Osteoblast (primary cell): ENCODE measurements around the gene HIRA. TPM values are rescaled to one million over a fixed set of nuclear protein-coding genes. Genes with fewer than 3 reads are reported as not detected.

ENCODE experiments used
- DNase-seq: peaks from one replicate; pipeline ENCODE4 v3.0.0; 2011; ENCODE audit warnings: low spot score, mixed read lengths; ENCODE audit not compliant: insufficient read length; ENCODE audit errors: missing footprints
- H2AFZ ChIP-seq: 2 replicates; pipeline ENCODE4 v1.6.0; 2011; ENCODE audit warnings: mild to moderate bottlenecking, low read length
- H3K27ac ChIP-seq: 2 replicates; pipeline ENCODE4 v1.5.1; 2011; ENCODE audit warnings: mild to moderate bottlenecking, low read depth, low read length, moderate library complexity
- H3K27me3 ChIP-seq: 2 replicates; pipeline ENCODE4 v1.6.0; 2012; ENCODE audit warnings: mild to moderate bottlenecking, control low read depth, inconsistent platforms, low read length, moderate library complexity; ENCODE audit not compliant: insufficient read depth
- H3K36me3 ChIP-seq: 2 replicates; pipeline ENCODE4 v1.5.1; 2011; ENCODE audit warnings: mild to moderate bottlenecking, low read length, control low read depth, moderate library complexity; ENCODE audit not compliant: insufficient read depth
- H3K4me1 ChIP-seq: 2 replicates; pipeline ENCODE4 v1.5.1; 2011; ENCODE audit warnings: mild to moderate bottlenecking, low read length, control low read depth, moderate library complexity; ENCODE audit not compliant: insufficient read depth
- H3K4me2 ChIP-seq: 2 replicates; pipeline ENCODE4 v1.6.0; 2011; ENCODE audit warnings: mild to moderate bottlenecking, low read length; ENCODE audit not compliant: insufficient read depth
- H3K4me3 ChIP-seq: fragments of 200-600 bp; sonication (generic); 3 replicates; pipeline ENCODE4 v1.5.1; 2012; ENCODE audit warnings: mild to moderate bottlenecking, low read length, inconsistent platforms; ENCODE audit not compliant: insufficient read depth
- H3K79me2 ChIP-seq: 2 replicates; pipeline ENCODE4 v1.6.0; 2012; ENCODE audit warnings: mild to moderate bottlenecking, low read length, control low read depth, inconsistent platforms; ENCODE audit not compliant: insufficient read depth
- H3K9me3 ChIP-seq: 2 replicates; pipeline ENCODE4 v1.5.1; 2011; ENCODE audit warnings: low read depth, low read length, control low read depth
- H4K20me1 ChIP-seq: 2 replicates; pipeline ENCODE4 v1.6.0; 2012; ENCODE audit warnings: mild to moderate bottlenecking, low read length, control low read depth; ENCODE audit not compliant: insufficient read depth
- CTCF ChIP-seq: IDR thresholded peaks from 2 replicates; pipeline ENCODE4 v1.5.1; 2011; ENCODE audit warnings: mild to moderate bottlenecking, low read depth, low read length, moderate library complexity; ENCODE audit errors: extremely low read depth
- total RNA-seq: library from RNA; depleted of rRNA; stranded (reverse); fragments of >200 nt; gene quantifications from 2 replicates; pipeline ENCODE4 v1.2.3, GENCODE V29; 2012

The HIRA gene
- total RNA-seq, 1 donor, result 22.1 TPM

GRCh38 chr22:19395276-19395675 is 36.3 kb downstream of the HIRA start:
- Histone ChIP-seq H4K20me1 (no peaks in the 10 kb centered on the region), H2AFZ (no peak overlapping the region), H3K4me2 (no peak overlapping the region), H3K36me3 (peaks cover 73% of the 10 kb centered on the region), H3K27ac (no peak overlapping the region), H3K4me1 (no peaks in the 10 kb centered on the region), H3K4me3 (no peak overlapping the region), H3K27me3 (no peaks in the 10 kb centered on the region), H3K9me3 (no peaks in the 10 kb centered on the region), H3K79me2 (no peaks in the 10 kb centered on the region)
- no peak for DNase-seq
- TF ChIP-seq CTCF, result no peak

GRCh38 chr22:19394274-19395050 is 37.1 kb downstream of the HIRA start:
- H3K4me1 ChIP-seq, result no peaks in the 10 kb centered on the region
- peaks cover 76% of the 10 kb centered on the region for H3K36me3 ChIP-seq
- no peaks in the 10 kb centered on the region for H4K20me1 ChIP-seq
- H3K4me2 ChIP-seq, result no peak overlapping the region
- H3K79me2 ChIP-seq, result no peaks in the 10 kb centered on the region
- TF ChIP-seq CTCF, result no peak
- H3K4me3 ChIP-seq, result no peak overlapping the region
- no peak overlapping the region for H2AFZ ChIP-seq
- H3K27me3 ChIP-seq, result no peaks in the 10 kb centered on the region
- no peaks in the 10 kb centered on the region for H3K9me3 ChIP-seq
- DNase-seq, result no peak
- H3K27ac ChIP-seq, result no peak overlapping the region

- H2AFZ ChIP-seq, result no peak overlapping the region
- H3K4me3 ChIP-seq, result no peak overlapping the region
- H3K9me3 ChIP-seq, result no peaks in the 10 kb centered on the region
- no peaks in the 10 kb centered on the region for H3K27me3 ChIP-seq
- H3K4me1 ChIP-seq, result no peaks in the 10 kb centered on the region
- TF ChIP-seq CTCF, result no peak
- no peak overlapping the region for H3K27ac ChIP-seq
- no peak overlapping the region for H3K4me2 ChIP-seq
- no peak for DNase-seq
- no peaks in the 10 kb centered on the region for H4K20me1 ChIP-seq
- no peaks in the 10 kb centered on the region for H3K79me2 ChIP-seq
- H3K36me3 ChIP-seq, result peaks cover 80% of the 10 kb centered on the region
These were observed 37.8 kb downstream of the HIRA start for GRCh38 chr22:19393704-19394103.

GRCh38 chr22:19387575-19387974 is 44.0 kb downstream of the HIRA start:
- H3K27me3 ChIP-seq, result no peaks in the 10 kb centered on the region
- H3K79me2 ChIP-seq, result no peaks in the 10 kb centered on the region
- no peak overlapping the region for H3K4me3 ChIP-seq
- no peaks in the 10 kb centered on the region for H3K4me1 ChIP-seq
- DNase-seq, result no peak
- H3K27ac ChIP-seq, result no peak overlapping the region
- no peaks in the 10 kb centered on the region for H3K9me3 ChIP-seq
- no peak overlapping the region for H2AFZ ChIP-seq
- H4K20me1 ChIP-seq, result no peaks in the 10 kb centered on the region
- H3K4me2 ChIP-seq, result no peak overlapping the region
- TF ChIP-seq CTCF, result no peak
- peaks cover 91% of the 10 kb centered on the region for H3K36me3 ChIP-seq
